ENCODE data around the gene STEEP1. TPM values are rescaled to one million over a fixed set of nuclear protein-coding genes. Genes with fewer than 3 reads are reported as not detected.
"Not testable (repeated sequence)": the region's sequence is repeated elsewhere in the genome, so short reads cannot be mapped to it uniquely, and the experiment has no call there.

The STEEP1 gene
- total and polyA plus RNA-seq, 7 donors, result 8.0 to 15.4 (median 13.4) TPM

DNA sequence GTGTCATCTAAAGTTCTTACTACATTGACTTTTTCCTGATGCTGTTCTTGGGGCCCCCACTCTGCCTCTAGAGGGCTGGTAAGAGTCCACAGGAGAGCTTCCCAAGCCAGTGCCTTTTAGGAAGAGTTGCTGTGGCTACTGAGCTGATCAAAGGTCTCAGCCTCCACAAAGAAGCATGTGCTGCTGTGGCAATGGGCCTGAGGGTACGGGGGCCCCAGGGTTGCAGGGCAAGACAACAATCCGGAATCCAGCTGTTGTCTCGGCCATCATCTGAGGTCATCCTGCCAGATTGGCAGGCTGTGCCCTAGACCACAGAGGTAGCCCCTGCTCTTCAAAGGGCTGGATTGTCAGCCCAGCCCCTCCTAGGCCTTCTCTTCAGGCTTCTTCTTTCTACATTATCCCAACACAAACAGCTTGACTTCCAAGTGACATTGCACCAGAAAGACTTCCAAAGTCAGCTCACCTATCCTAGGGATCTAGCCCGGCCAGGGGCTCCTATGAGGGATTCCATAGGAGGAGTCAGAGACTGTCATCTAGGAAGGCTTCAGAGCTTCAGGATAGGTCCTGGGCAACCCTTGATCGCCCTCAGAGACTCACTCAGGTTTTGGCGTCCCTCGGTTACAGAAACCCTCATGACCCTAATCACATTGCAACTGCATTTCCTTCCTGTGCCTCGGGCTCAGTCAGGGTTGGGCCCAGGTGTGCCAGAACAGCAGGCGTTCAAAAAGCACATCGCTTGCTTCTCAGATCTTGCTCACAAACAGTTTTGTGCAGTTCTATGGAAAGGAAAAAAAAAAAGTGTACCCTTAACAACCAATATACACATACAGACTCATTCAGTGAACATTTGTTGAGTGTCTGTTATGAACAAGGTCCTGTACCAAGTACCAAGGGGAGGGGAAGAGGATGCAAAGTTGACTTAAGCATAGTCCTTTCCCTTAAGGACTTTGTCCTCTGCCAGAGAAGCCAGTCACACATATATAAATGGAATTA lies 69.2 kb downstream of the STEEP1 start:
- H3K27me3 ChIP-seq (ENCODE audit: insufficient read depth in 3 of 3, low read length in 2 of 3), result no peaks in the 10 kb centered on the region
- no peak overlapping the region for H3K27ac ChIP-seq
- ATAC-seq (no peak), DNase-seq (no peak)
- TF ChIP-seq, protein P1, sequence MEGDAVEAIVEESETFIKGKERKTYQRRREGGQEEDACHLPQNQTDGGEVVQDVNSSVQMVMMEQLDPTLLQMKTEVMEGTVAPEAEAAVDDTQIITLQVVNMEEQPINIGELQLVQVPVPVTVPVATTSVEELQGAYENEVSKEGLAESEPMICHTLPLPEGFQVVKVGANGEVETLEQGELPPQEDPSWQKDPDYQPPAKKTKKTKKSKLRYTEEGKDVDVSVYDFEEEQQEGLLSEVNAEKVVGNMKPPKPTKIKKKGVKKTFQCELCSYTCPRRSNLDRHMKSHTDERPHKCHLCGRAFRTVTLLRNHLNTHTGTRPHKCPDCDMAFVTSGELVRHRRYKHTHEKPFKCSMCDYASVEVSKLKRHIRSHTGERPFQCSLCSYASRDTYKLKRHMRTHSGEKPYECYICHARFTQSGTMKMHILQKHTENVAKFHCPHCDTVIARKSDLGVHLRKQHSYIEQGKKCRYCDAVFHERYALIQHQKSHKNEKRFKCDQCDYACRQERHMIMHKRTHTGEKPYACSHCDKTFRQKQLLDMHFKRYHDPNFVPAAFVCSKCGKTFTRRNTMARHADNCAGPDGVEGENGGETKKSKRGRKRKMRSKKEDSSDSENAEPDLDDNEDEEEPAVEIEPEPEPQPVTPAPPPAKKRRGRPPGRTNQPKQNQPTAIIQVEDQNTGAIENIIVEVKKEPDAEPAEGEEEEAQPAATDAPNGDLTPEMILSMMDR (IDR thresholded peaks at IDR 0.05), result no peak
- H3K36me3 ChIP-seq (ENCODE audit: insufficient read depth in 1 of 2, low read depth in 1 of 2), result no peaks in the 10 kb centered on the region
- H3K4me1 ChIP-seq, result no peaks in the 10 kb centered on the region
- WGBS, 3 donors, result 51 to 72% (median 55%) methylated on average over 9 to 10 of the region's 10 CpGs
- H3K9me3 ChIP-seq, result no peaks in the 10 kb centered on the region
- intact Hi-C loops (cut with DNase I), result no loop called here
- H3K4me3 ChIP-seq, result no peak overlapping the region

DNA sequence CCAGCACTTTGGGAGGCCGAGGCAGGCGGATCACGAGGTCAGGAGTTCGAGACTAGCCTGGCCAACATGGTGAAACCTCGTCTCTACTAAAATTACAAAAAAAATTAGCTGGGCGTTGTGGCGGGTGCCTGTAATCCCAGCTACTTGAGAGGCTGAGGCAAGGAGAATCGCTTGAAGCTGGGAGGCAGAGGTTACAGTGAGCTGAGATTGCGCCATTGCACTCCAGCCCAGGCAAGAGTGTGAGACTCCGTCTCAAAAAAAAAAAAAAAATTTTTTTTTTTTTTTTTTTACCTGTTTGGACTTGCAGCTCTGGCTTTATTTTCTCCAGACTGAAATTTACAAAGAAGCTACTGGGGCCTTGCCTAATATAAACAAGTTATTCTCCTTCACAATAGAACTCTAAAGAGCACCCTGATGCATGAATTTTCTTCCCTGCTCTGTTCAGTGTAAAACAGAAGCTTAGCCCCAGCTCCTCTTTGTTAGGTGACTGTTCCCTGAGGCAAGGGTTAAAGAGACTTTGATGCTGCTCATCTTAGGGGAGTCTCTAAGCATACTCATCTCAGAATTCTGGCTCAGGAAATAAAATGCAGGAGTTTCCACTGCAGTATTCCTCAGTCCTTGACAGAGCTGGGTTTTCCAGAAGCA lies 71.2 kb downstream of the STEEP1 start:
- H3K4me1 ChIP-seq; ATAC-seq; H3K27me3 ChIP-seq (ENCODE audit: insufficient read depth in 3 of 3, low read length in 2 of 3); H3K27ac ChIP-seq; H3K9me3 ChIP-seq; H3K36me3 ChIP-seq (ENCODE audit: insufficient read depth in 1 of 2, low read depth in 1 of 2); intact Hi-C loops (cut with DNase I); H3K4me3 ChIP-seq; DNase-seq: not testable (repeated sequence)
- 78 to 88% (median 83%) methylated on average over 8 to 10 of the region's 10 CpGs for WGBS, 3 donors

DNA sequence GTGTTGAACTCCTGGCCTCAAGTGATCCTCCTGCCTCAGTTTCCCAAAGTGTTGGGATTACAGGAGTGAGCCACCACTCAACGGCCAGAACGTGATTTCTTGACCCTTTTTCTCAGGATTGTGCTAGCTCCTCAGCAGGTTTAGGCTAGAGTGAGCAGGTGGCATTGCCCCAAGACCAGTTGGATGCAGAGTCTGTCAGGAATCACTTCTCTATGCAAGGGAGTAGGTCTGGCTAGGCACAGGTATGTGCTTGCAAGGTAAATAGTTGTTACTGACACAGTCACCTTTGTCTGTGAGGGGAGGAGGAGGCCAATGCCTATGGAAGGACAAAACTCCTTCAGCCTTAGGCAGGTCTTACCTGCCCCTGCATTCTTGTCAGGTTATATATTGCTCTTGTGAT lies 72.7 kb downstream of the STEEP1 start:
- TF ChIP-seq, protein P1 (IDR thresholded peaks at IDR 0.05), result no peak
- no peaks in the 10 kb centered on the region for H3K4me1 ChIP-seq
- ATAC-seq (no peak), DNase-seq (no peak)
- H3K27ac ChIP-seq, result no peak overlapping the region
- 69 to 86% (median 84%) methylated on average over 2 of the region's 2 CpGs for WGBS, 3 donors
- H3K9me3 ChIP-seq, result no peaks in the 10 kb centered on the region
- no peak overlapping the region for H3K4me3 ChIP-seq
- no peaks in the 10 kb centered on the region for H3K27me3 ChIP-seq (ENCODE audit: insufficient read depth in 3 of 3, low read length in 2 of 3)
- intact Hi-C loops (cut with DNase I), result no loop called here
- no peaks in the 10 kb centered on the region for H3K36me3 ChIP-seq (ENCODE audit: insufficient read depth in 1 of 2, low read depth in 1 of 2)

DNA sequence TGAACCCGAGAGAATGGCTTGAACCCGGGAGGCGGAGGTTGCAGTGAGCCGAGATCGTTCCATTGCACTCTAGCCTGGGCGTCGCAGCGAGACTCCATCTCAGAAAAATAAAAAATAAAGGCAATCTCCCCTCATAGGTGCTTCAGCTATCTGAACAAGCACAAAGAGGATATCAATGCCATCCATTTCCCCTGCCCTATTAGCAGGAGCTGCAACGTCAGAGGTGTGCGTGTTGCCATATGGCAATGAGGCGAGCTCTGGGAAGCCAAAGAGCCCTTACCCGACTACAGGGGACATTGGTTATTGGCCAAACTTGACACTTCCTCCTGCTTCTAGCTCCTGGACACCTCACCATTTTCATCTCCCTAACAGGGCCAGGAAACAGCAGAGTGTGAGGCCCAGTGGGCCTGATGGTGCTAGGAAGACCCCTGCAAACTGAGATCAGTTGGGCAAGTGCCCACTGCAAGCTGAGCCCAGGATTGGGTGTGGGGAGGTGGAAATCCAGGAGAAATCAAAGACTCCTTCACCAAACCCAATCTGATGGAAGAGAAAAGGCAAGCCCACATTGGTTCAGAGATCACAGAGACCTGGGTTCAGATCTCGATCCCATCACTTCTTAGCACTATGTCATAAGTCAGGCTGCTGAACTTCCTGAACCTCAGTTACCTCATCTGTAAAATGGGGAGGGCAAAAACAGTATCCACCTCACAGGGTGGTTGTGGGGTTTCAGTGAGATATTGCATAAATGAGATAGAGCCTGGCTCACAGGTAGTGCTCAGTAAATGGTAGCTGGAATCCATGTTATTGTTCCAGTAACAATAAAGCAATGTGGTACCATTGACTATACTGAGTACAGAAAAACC lies 75.8 kb downstream of the STEEP1 start:
- DNase-seq (no peak), ATAC-seq (no peak)
- WGBS, 3 donors, result 72 to 83% (median 81%) methylated on average over 10 to 13 of the region's 13 CpGs
- intact Hi-C loops (cut with DNase I), result no loop called here
- no peaks in the 10 kb centered on the region for H3K9me3 ChIP-seq
- no peak overlapping the region for H3K27ac ChIP-seq
- no peaks in the 10 kb centered on the region for H3K27me3 ChIP-seq (ENCODE audit: insufficient read depth in 3 of 3, low read length in 2 of 3)
- no peaks in the 10 kb centered on the region for H3K36me3 ChIP-seq (ENCODE audit: insufficient read depth in 1 of 2, low read depth in 1 of 2)
- no peak overlapping the region for H3K4me3 ChIP-seq
- H3K4me1 ChIP-seq, result no peaks in the 10 kb centered on the region
- TF ChIP-seq, protein P1 (IDR thresholded peaks at IDR 0.05), result no peak

All from psoas muscle (tissue), 8 donors.